ENCODE measurements around the gene APBB2.

APBB2 gene

DNA sequence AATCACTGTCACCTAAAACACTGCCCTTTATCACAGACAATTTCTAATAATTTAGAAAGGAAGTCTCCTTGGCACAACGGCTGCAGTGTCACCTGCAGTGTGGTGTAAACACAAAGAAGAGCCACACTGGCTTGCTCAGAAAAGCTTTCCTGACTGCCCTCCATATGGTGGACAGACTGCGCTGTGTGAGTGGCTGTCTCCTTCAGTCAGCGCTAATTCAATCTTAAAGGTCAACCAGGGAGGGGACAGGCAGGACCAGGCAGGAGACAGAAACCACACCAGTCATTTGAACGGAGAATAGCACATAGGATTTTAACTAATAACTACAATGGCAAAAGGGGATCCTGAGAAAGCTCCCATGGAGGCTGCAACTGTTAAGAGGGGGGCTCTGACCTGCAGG, 332.5 kb downstream of the APBB2 start:
- Histone ChIP-seq H3K4me3 (ENCODE audit: insufficient read depth, low read depth, low read length) (no peak overlapping the region), H3K9me3 (ENCODE audit: control insufficient read depth, low read length) (no peaks in the 10 kb centered on the region), H3K27me3 (ENCODE audit: control insufficient read depth, insufficient read depth, low read length, poor library complexity, severe bottlenecking) (no peaks in the 10 kb centered on the region), H3K4me1 (ENCODE audit: control insufficient read depth, insufficient read depth, low read length) (no peaks in the 10 kb centered on the region), H3K36me3 (ENCODE audit: control insufficient read depth, insufficient read depth, low read length) (no peaks in the 10 kb centered on the region), H3K27ac (ENCODE audit: insufficient read depth, low read depth, low read length, poor library complexity, severe bottlenecking) (no peak overlapping the region)
- 92 to 95% methylated on average over 4 of the region's 4 CpGs for WGBS, 2 experiments

DNA sequence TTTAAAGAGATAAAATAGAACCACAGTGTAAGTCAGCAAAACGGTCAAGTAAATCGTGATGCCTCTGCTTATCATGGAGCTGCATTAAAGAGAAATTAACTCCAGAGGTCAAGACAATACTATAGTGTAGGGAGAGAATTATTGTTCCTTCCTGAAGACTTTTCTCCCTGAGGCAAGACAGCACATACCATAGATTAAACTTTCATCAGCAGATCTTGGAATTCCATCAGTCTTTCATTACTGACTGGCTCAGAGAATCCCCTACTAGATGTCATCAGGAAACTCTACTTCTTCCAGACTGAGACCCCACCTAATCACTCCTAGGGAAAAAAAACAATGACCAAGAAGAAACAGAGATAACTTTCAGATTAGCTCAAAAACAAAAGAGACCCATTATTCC, 333.2 kb downstream of the APBB2 start:
- no peaks in the 10 kb centered on the region for H3K4me1 ChIP-seq (ENCODE audit: control insufficient read depth, insufficient read depth, low read length)
- 98 to 100% methylated on average over 2 of the region's 2 CpGs for WGBS, 2 experiments
- H3K36me3 ChIP-seq (ENCODE audit: control insufficient read depth, insufficient read depth, low read length) = no peaks in the 10 kb centered on the region
- no peak overlapping the region for H3K4me3 ChIP-seq (ENCODE audit: insufficient read depth, low read depth, low read length)
- no peaks in the 10 kb centered on the region for H3K9me3 ChIP-seq (ENCODE audit: control insufficient read depth, low read length)
- no peak overlapping the region for H3K27ac ChIP-seq (ENCODE audit: insufficient read depth, low read depth, low read length, poor library complexity, severe bottlenecking)
- H3K27me3 ChIP-seq (ENCODE audit: control insufficient read depth, insufficient read depth, low read length, poor library complexity, severe bottlenecking) = no peaks in the 10 kb centered on the region

DNA sequence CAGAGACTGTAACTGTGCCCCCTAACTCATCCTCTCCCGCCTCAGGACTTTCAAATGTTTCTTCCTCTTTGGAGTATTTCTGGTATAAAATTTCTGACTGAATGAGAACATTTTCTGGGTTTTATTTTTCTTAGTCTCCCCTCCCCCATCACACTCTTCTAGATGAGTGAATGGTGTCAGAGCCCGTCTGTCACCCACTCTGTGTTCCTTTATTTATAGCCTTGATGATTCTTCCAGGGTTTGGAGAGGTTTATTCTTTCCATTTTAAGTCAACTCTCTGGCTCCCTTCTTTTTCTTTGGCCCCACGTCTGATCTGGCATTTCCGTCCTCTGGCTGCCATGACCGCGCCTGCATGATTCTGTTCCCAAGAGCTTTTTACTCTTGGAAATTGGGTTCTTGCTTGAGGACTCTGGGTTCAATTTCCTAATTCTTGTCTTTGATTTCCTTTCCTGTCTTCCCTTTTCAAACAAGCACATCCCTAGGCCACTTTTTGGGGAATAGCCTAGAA, 335.7 kb downstream of the APBB2 start:
- no peak overlapping the region for H3K4me3 ChIP-seq (ENCODE audit: insufficient read depth, low read depth, low read length)
- no peaks in the 10 kb centered on the region for H3K27me3 ChIP-seq (ENCODE audit: control insufficient read depth, insufficient read depth, low read length, poor library complexity, severe bottlenecking)
- H3K36me3 ChIP-seq (ENCODE audit: control insufficient read depth, insufficient read depth, low read length) = no peaks in the 10 kb centered on the region
- WGBS, 2 experiments = 91 to 96% methylated on average over 5 to 6 of the region's 6 CpGs
- no peaks in the 10 kb centered on the region for H3K4me1 ChIP-seq (ENCODE audit: control insufficient read depth, insufficient read depth, low read length)
- H3K27ac ChIP-seq (ENCODE audit: insufficient read depth, low read depth, low read length, poor library complexity, severe bottlenecking) = no peak overlapping the region
- no peaks in the 10 kb centered on the region for H3K9me3 ChIP-seq (ENCODE audit: control insufficient read depth, low read length)

DNA sequence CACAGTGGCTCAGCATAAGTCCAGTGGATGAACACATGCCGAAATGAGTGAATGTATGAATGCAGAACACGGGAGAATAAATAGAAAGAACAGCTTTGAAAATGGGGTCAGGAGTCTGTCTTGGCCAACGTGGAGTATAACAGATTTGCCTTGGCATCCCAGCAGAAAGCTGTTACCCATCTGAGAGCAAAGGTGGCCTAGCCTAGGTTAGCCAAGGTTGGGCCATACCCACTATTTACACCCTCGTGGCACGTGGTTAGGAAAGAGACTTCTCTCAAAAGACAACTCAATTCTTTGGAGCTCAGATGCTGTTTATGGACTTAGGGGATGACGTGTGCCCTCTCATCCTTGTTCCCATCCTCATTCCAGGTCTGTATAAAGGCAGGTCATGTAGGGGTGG, 337.3 kb downstream of the APBB2 start:
- no peaks in the 10 kb centered on the region for H3K9me3 ChIP-seq (ENCODE audit: control insufficient read depth, low read length)
- H3K36me3 ChIP-seq (ENCODE audit: control insufficient read depth, insufficient read depth, low read length) = no peaks in the 10 kb centered on the region
- 93 to 95% methylated on average over 6 of the region's 6 CpGs for WGBS, 2 experiments
- no peak overlapping the region for H3K4me3 ChIP-seq (ENCODE audit: insufficient read depth, low read depth, low read length)
- H3K4me1 ChIP-seq (ENCODE audit: control insufficient read depth, insufficient read depth, low read length) = no peaks in the 10 kb centered on the region
- H3K27ac ChIP-seq (ENCODE audit: insufficient read depth, low read depth, low read length, poor library complexity, severe bottlenecking) = no peak overlapping the region
- H3K27me3 ChIP-seq (ENCODE audit: control insufficient read depth, insufficient read depth, low read length, poor library complexity, severe bottlenecking) = no peaks in the 10 kb centered on the region

DNA sequence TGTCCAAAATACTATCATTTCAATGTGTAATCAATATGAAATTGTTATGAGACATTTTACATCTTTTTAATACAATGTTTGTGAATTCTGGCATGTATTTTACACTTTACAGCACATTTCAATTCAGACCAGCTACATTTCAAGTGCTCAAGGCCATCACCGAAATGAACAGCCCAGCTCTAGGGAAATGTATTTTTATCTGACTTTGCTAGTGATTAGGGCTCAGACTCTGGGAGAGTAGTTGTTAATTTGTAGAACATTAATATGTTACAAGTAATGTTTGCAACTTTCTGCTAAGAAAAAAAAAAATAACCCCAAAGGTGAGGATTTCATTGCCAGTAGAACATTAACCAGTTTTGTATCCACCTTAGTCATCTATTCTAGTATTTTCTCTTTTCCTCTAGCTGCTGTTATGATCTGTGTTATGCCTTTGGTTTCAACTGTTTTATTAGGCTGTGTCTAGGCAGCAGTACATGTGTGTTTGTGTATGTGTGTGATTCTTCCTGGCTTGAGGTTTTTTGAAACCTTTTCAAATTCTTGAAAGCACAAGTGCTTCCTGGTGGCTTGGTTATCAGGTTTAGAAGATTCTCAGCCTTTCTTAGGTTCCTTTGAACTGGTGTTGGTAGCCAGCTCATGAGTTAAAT, 338.7 kb downstream of the APBB2 start:
- Histone ChIP-seq H3K27ac (ENCODE audit: insufficient read depth, low read depth, low read length, poor library complexity, severe bottlenecking) (no peak overlapping the region), H3K9me3 (ENCODE audit: control insufficient read depth, low read length) (no peaks in the 10 kb centered on the region), H3K4me1 (ENCODE audit: control insufficient read depth, insufficient read depth, low read length) (no peaks in the 10 kb centered on the region), H3K36me3 (ENCODE audit: control insufficient read depth, insufficient read depth, low read length) (no peaks in the 10 kb centered on the region), H3K27me3 (ENCODE audit: control insufficient read depth, insufficient read depth, low read length, poor library complexity, severe bottlenecking) (no peaks in the 10 kb centered on the region), H3K4me3 (ENCODE audit: insufficient read depth, low read depth, low read length) (no peak overlapping the region)
- WGBS, 2 experiments = 100% methylated on average over 1 of the region's 1 CpG; no CpG with 5 or more reads in 1 of the 2 experiments

DNA sequence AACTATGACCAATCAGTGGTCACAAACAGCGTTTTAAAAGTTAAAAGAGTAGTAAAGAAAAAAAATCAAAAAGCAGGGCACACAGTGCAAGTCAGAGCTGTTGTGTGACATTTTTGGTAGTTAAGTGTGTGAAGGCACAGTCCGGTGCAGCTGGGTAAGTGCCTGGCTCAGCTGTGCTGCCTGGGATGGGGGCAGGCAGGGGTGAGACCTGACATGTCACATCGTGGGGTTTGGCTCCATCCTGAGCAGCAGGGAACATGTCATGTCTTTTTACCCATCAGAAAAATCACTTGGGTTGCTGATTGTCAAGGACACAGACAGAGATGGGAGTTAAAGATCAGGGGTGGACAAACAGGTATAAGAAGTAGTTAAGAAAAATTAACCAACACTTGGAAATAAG, 339.4 kb downstream of the APBB2 start:
- 53 to 59% methylated on average over 3 of the region's 3 CpGs for WGBS, 2 experiments
- Histone ChIP-seq H3K4me1 (ENCODE audit: control insufficient read depth, insufficient read depth, low read length) (no peaks in the 10 kb centered on the region), H3K36me3 (ENCODE audit: control insufficient read depth, insufficient read depth, low read length) (no peaks in the 10 kb centered on the region), H3K27ac (ENCODE audit: insufficient read depth, low read depth, low read length, poor library complexity, severe bottlenecking) (no peak overlapping the region), H3K9me3 (ENCODE audit: control insufficient read depth, low read length) (no peaks in the 10 kb centered on the region), H3K27me3 (ENCODE audit: control insufficient read depth, insufficient read depth, low read length, poor library complexity, severe bottlenecking) (no peaks in the 10 kb centered on the region), H3K4me3 (ENCODE audit: insufficient read depth, low read depth, low read length) (no peak overlapping the region)

DNA sequence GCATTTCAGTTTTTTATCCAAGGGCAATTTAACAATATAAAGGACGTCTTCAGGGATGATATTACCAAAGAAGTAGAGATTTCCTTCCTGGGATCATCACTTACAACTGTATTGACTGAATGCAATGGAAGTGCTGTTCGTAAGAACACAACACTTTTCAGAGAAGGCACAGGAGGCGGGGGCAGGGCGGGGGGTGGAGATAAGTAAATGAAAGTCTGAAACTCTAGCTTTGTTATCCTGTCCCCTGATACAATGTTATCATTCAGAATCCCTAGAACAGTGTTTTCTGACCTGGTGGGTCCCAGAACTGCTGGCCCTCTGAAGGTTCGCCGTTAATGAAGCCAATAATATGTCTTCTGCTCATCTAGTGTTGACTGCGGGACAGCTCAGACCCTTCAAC, 340.0 kb downstream of the APBB2 start:
- Histone ChIP-seq H3K4me1 (ENCODE audit: control insufficient read depth, insufficient read depth, low read length) (no peaks in the 10 kb centered on the region), H3K9me3 (ENCODE audit: control insufficient read depth, low read length) (no peaks in the 10 kb centered on the region), H3K4me3 (ENCODE audit: insufficient read depth, low read depth, low read length) (no peak overlapping the region), H3K27me3 (ENCODE audit: control insufficient read depth, insufficient read depth, low read length, poor library complexity, severe bottlenecking) (no peaks in the 10 kb centered on the region), H3K36me3 (ENCODE audit: control insufficient read depth, insufficient read depth, low read length) (no peaks in the 10 kb centered on the region), H3K27ac (ENCODE audit: insufficient read depth, low read depth, low read length, poor library complexity, severe bottlenecking) (no peak overlapping the region)
- 79 to 82% methylated on average over 6 to 7 of the region's 7 CpGs for WGBS, 2 experiments

GRCh38 chr4:40871695-40872250, 342.6 kb downstream of the APBB2 start:
- no peak overlapping the region for H3K27ac ChIP-seq (ENCODE audit: insufficient read depth, low read depth, low read length, poor library complexity, severe bottlenecking)
- no peaks in the 10 kb centered on the region for H3K27me3 ChIP-seq (ENCODE audit: control insufficient read depth, insufficient read depth, low read length, poor library complexity, severe bottlenecking)
- H3K9me3 ChIP-seq (ENCODE audit: control insufficient read depth, low read length) = no peaks in the 10 kb centered on the region
- no peaks in the 10 kb centered on the region for H3K4me1 ChIP-seq (ENCODE audit: control insufficient read depth, insufficient read depth, low read length)
- no peak overlapping the region for H3K4me3 ChIP-seq (ENCODE audit: insufficient read depth, low read depth, low read length)
- no peaks in the 10 kb centered on the region for H3K36me3 ChIP-seq (ENCODE audit: control insufficient read depth, insufficient read depth, low read length)
- WGBS, 2 experiments = 97% methylated on average over 7 of the region's 7 CpGs

DNA sequence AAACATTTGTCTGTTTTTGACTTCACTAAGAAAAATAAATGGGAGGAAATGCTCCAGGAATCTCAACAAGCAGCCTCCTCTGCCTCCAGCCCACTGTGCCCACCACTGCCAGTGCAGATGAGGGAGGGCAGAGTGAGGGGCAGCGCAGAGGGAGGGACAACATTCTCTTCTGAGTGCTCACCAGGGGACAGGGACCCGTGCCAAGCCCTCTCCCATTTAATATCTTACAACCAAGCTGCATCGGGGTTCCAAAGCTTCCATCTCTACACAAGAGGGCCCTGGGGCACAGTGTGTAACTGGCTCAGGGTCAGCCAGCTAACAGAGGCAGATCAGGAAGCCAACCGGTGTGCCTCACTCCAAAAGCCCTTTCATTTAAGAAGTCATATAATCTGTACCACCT, 344.2 kb downstream of the APBB2 start:
- H3K4me1 ChIP-seq (ENCODE audit: control insufficient read depth, insufficient read depth, low read length) = no peaks in the 10 kb centered on the region
- no peaks in the 10 kb centered on the region for H3K27me3 ChIP-seq (ENCODE audit: control insufficient read depth, insufficient read depth, low read length, poor library complexity, severe bottlenecking)
- H3K27ac ChIP-seq (ENCODE audit: insufficient read depth, low read depth, low read length, poor library complexity, severe bottlenecking) = no peak overlapping the region
- no peaks in the 10 kb centered on the region for H3K9me3 ChIP-seq (ENCODE audit: control insufficient read depth, low read length)
- 79 to 87% methylated on average over 4 of the region's 4 CpGs for WGBS, 2 experiments
- no peak overlapping the region for H3K4me3 ChIP-seq (ENCODE audit: insufficient read depth, low read depth, low read length)
- H3K36me3 ChIP-seq (ENCODE audit: control insufficient read depth, insufficient read depth, low read length) = no peaks in the 10 kb centered on the region

DNA sequence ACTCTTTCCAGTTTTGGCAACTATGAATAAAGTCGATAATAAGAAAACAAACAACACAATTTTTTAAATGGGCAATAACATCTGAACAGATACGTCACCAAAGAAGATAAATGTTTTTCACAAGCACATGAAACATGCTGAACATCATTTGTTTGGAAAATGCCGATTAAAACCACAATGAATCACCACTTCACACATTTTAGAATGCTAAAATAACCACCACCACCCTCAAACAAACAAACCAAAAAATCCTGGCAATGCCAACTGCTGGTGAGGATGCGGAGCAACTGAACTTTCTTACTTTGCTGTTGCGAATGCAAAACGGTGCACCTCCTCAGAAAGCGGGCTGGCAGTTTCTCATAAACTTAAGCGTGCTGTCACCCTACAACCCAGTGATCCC, 348.6 kb downstream of the APBB2 start:
- Histone ChIP-seq H3K27ac (ENCODE audit: insufficient read depth, low read depth, low read length, poor library complexity, severe bottlenecking) (no peak overlapping the region), H3K36me3 (ENCODE audit: control insufficient read depth, insufficient read depth, low read length) (no peaks in the 10 kb centered on the region), H3K4me3 (ENCODE audit: insufficient read depth, low read depth, low read length) (no peak overlapping the region), H3K9me3 (ENCODE audit: control insufficient read depth, low read length) (no peaks in the 10 kb centered on the region), H3K27me3 (ENCODE audit: control insufficient read depth, insufficient read depth, low read length, poor library complexity, severe bottlenecking) (no peaks in the 10 kb centered on the region), H3K4me1 (ENCODE audit: control insufficient read depth, insufficient read depth, low read length) (no peaks in the 10 kb centered on the region)
- 84 to 85% methylated on average over 8 of the region's 8 CpGs for WGBS, 2 experiments
